SH-SY5Y (cell line): Measurements from ENCODE around the gene ZNF574.

Experiments
- GATA2 ChIP-seq: IDR thresholded peaks from 2 replicates; pipeline ENCODE4 v1.6.1; 2011; ENCODE audit warnings: mild to moderate bottlenecking, low read depth, low read length
- GATA3 ChIP-seq: IDR thresholded peaks from 2 replicates; pipeline ENCODE4 v1.6.1; 2011; ENCODE audit warnings: low read depth, mild to moderate bottlenecking, low read length, moderate library complexity

The ZNF574 gene

GRCh38 chr19:42051166-42052115, 24.5 kb upstream of the ZNF574 start:
- no peak for TF ChIP-seq GATA2
- TF ChIP-seq GATA3: no peak

DNA sequence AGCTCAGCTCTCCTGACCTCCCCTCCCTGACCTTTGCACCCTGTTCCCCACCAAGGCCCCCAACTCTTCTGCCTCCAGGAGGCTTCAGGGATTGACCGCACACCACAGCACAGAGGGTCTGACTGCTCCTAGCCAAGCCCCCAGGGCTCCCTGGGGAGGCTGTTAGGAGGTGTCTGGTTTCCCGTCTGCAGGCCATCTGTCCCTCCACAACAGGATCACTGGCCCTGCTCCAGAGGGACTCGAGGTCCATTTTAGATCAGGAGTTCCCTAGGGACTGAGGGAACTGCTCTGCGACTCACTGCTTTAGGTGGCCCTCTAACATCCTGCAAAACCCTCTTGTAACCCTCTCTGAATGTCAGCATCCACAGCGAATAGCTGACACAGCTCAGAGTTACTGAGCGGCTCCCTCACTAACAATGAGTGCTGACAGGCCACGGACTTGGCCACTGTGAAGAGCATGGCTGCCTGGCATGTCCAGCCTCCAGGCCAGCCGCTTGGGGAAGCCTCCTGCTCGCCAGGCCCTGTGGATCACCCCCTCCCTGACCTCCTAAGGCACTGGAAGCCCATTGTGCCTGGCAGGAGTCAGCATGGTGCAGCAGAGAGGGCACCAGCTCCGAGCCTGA, 23.6 kb upstream of the ZNF574 start:
- TF ChIP-seq GATA2: no peak
- no peak for TF ChIP-seq GATA3

GRCh38 chr19:42053037-42053935, 22.7 kb upstream of the ZNF574 start:
- TF ChIP-seq GATA2 (no peak), GATA3 (no peak)

- no peak for TF ChIP-seq GATA3
- no peak for TF ChIP-seq GATA2
Observed at GRCh38 chr19:42054205-42054604, 21.8 kb upstream of the ZNF574 start.

DNA sequence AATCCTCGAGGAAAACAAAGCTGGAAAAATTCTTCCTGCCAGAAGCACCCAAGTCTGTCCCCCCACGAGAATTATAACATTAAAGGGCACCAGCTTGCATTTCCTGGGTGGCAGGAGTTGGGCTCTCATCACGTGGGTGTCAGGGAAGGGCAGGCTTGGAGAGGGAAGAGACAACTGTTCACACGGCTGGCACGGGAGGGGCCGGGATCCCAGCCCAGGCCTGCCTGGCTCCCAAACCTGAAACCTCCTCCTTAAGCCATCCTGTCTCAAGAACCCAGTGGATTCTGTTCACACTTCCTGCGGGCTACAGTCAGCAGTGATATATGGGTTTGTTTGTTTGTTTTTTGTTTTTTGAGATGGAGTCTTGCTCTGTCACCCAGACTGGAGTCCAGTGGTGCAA, 18.1 kb upstream of the ZNF574 start:
- no peak for TF ChIP-seq GATA3
- TF ChIP-seq GATA2: no peak

- TF ChIP-seq GATA2: no peak
Observed at GRCh38 chr19:42059196-42059595, 16.8 kb upstream of the ZNF574 start.

GRCh38 chr19:42060117-42060516, 15.8 kb upstream of the ZNF574 start:
- TF ChIP-seq GATA2 (no peak), GATA3 (no peak)

DNA sequence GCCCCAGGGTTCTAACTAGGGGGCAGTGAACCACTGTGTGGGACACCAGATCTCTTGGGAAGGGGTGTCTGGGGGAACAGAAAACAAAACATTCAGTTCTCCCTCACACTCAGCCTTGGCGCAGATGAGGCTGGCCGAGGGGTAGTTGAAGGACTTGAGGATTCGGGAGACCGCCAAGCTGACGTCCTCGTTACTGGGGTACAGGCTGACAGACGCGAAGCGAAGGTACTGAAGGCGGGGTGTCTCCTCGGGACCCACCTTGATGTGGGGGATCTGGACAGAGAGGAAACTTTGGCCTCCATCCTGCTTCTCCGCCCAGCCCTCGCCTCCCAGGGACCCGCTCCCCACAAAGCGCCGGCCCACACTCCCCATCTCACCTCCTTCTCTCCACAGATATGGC, 13.6 kb upstream of the ZNF574 start:
- TF ChIP-seq GATA2 (no peak), GATA3 (no peak)

- no peak for TF ChIP-seq GATA3
- no peak for TF ChIP-seq GATA2
Observed at GRCh38 chr19:42064432-42064831, 11.5 kb upstream of the ZNF574 start.

DNA sequence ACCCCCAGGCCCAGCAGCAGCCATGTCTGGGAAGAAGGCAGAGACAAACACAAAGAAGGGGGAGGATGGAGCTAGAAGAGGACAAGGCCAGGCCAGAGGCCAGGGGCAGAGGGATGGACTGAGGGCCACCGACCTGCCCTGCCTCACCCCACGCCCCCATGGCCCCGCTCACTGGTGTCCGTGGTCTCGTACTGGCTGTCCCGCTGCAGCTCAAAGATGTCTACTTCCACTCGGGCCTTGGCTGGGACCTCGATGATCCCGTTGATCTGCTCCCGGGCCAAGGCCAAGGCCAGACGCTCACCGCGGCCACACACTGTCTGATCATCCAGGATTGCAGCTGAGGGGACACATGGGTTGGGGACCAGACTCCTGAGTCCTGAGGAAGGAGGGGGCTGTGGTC, 10.9 kb upstream of the ZNF574 start:
- TF ChIP-seq GATA3: no peak
- TF ChIP-seq GATA2: no peak

DNA sequence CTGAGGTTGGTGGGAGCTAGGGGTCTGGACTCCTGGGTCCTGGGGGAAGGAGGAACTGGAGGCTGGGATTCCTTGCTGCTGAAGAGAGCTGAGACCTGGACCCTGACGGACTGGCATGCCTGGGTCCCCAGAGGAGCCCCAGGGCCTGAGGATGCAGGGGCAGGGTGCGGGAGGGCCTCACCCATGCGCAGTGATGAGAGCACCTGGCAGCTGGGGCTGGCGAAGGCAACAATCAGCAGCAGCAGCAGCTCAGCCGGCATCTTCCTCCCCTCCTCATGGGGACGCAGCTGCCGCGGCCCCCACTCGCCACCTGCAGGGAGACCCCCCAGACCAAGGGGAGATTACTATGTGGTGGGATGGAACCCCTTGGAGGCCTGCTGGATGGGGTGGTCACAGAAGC, 10.5 kb upstream of the ZNF574 start:
- TF ChIP-seq GATA3 (no peak), GATA2 (no peak)

- TF ChIP-seq GATA3 (no peak), GATA2 (no peak)
Observed at GRCh38 chr19:42066075-42066754, 9.8 kb upstream of the ZNF574 start.

DNA sequence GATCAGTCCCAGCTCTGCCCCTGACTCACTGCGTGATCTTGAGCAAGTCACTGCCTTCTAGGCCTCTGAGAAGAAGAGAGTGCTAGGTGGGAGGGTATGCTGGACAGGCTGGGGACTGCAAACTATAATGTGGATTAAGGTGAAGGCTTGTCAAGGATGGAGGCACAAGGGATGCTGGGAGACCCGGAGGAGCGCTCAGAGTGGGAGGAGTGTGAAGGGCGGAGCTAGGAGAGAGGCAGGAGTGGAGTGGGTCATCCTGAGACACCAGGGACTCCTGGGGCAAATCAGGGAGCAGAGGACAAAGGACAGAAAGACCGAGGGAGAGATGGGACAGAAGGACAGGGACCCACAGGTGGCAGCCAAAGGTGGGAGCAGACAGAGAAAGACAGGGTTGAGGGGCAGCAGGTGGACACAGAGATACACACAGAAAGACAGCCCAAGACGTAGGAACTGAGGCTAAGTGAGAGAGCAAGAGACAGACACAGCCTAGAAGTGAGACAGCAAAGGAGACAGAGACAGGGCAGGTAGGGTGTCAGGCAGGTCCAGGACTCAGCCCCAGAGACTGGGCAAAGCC, 8.6 kb upstream of the ZNF574 start:
- TF ChIP-seq GATA3 (no peak), GATA2 (no peak)
